WTC11 (cell line): ENCODE measurements around the gene CLEC2L. TPM values are rescaled to one million over a fixed set of nuclear protein-coding genes. Genes with fewer than 3 reads are reported as not detected.

Experiments used
- ATAC-seq: fragments of 200-7000 bp; cut with Tn5 transposase; 2 replicates; pipeline ENCODE4 v1.10.0; 2021; ENCODE audit warnings: mild to moderate bottlenecking, moderate library complexity
- CTCF ChIA-PET: fragments of 300-600 bp; sonication (Branson Sonifier 250); formaldehyde crosslinking; loops from one replicate; lab custom pipeline; 2021; ENCODE audit warnings: antibody characterized with exemption; lab: Charles Lee
- POLR2A ChIA-PET: fragments of 350-600 bp; sonication (Branson Sonifier 250); formaldehyde crosslinking; loops from one replicate; lab custom pipeline; 2021; ENCODE audit warnings: antibody characterized with exemption; lab: Charles Lee
- DNase-seq: peaks from one replicate; pipeline ENCODE4 v3.0.0; 2021; ENCODE audit warnings: low spot score
- H3K27ac Mint-ChIP-seq: 2 replicates; pipeline ENCODE4 v1.8.0; 2021; ENCODE audit warnings: mixed read lengths
- H3K27me3 Mint-ChIP-seq: 2 replicates; pipeline ENCODE4 v1.8.0; 2021; ENCODE audit warnings: low read depth, mild to moderate bottlenecking, moderate library complexity, mixed read lengths
- H3K36me3 Mint-ChIP-seq: 2 replicates; pipeline ENCODE4 v1.8.0; 2021; ENCODE audit warnings: mixed read lengths
- H3K4me1 Mint-ChIP-seq: 2 replicates; pipeline ENCODE4 v1.8.0; 2022; ENCODE audit warnings: mixed read lengths
- H3K4me3 Mint-ChIP-seq: 2 replicates; pipeline ENCODE4 v1.8.0; 2021; ENCODE audit warnings: mild to moderate bottlenecking, moderate library complexity, mixed read lengths
- H3K9me3 Mint-ChIP-seq: 2 replicates; pipeline ENCODE4 v1.8.0; 2021; ENCODE audit warnings: mixed read lengths
- CBFB ChIP-seq: sonication (generic); formaldehyde crosslinking; IDR thresholded peaks from 2 replicates; pipeline ENCODE4 v1.8.1; 2022; ENCODE audit warnings: mild to moderate bottlenecking, low read depth, missing genetic modification reagents
- CREB1 ChIP-seq: sonication (generic); formaldehyde crosslinking; IDR thresholded peaks from 2 replicates; pipeline ENCODE4 v1.8.0; 2023; ENCODE audit warnings: mild to moderate bottlenecking, missing genetic modification reagents
- EMX1 ChIP-seq: fragments of 250-450 bp; sonication (Bioruptor Pico); IDR thresholded peaks from 2 replicates; pipeline ENCODE4 v1.8.0; 2021; ENCODE audit warnings: mild to moderate bottlenecking
- JAZF1 ChIP-seq: fragments of 250-450 bp; sonication (Bioruptor Pico); IDR thresholded peaks from 2 replicates; pipeline ENCODE4 v1.9.0; 2021; ENCODE audit warnings: moderate library complexity, mild to moderate bottlenecking, inconsistent platforms
- NR2C2 ChIP-seq: sonication (generic); formaldehyde crosslinking; IDR thresholded peaks from 2 replicates; pipeline ENCODE4 v1.8.0; 2022; ENCODE audit warnings: mild to moderate bottlenecking, missing genetic modification reagents
- SMAD4 ChIP-seq: sonication (generic); formaldehyde crosslinking; IDR thresholded peaks from 2 replicates; pipeline ENCODE4 v1.8.0; 2022; ENCODE audit warnings: mild to moderate bottlenecking, missing genetic modification reagents
- SOX15 ChIP-seq: fragments of 250-450 bp; sonication (Bioruptor Pico); IDR thresholded peaks from 2 replicates; pipeline ENCODE4 v1.9.0; 2021; ENCODE audit warnings: mild to moderate bottlenecking
- ZNF121 ChIP-seq: sonication (generic); formaldehyde crosslinking; IDR thresholded peaks from 2 replicates; pipeline ENCODE4 v1.8.0; 2023; ENCODE audit warnings: missing genetic modification reagents
- total RNA-seq: library from RNA; stranded (reverse); gene quantifications from 3 replicates; pipeline ENCODE4 v1.2.3, GENCODE V29; 2021
- TF ChIP-seq, protein P1 (sequence below): sonication (generic); formaldehyde crosslinking; IDR thresholded peaks from 2 replicates; pipeline ENCODE4 v1.8.1; 2023; ENCODE audit warnings: mild to moderate bottlenecking, missing genetic modification reagents, borderline replicate concordance
- TF ChIP-seq, protein P2 (sequence below): sonication (generic); formaldehyde crosslinking; IDR thresholded peaks from 2 replicates; pipeline ENCODE4 v1.8.1; 2023; ENCODE audit warnings: mild to moderate bottlenecking, moderate library complexity, missing genetic modification reagents
- TF ChIP-seq, protein P3 (sequence below): fragments of 250-450 bp; sonication (Bioruptor Pico); IDR thresholded peaks from 2 replicates; pipeline ENCODE4 v1.9.0; 2021; ENCODE audit warnings: mild to moderate bottlenecking, borderline replicate concordance
- TF ChIP-seq, protein P4 (sequence below): sonication (generic); formaldehyde crosslinking; IDR thresholded peaks from 2 replicates; pipeline ENCODE4 v1.8.0; 2022; ENCODE audit warnings: mild to moderate bottlenecking, missing genetic modification reagents
- TF ChIP-seq, protein P5 (sequence below): sonication (generic); formaldehyde crosslinking; IDR thresholded peaks from 2 replicates; pipeline ENCODE4 v1.8.1; 2022; ENCODE audit warnings: low read depth, missing genetic modification reagents, borderline replicate concordance
- TF ChIP-seq, protein P6 (sequence below): fragments of 250-450 bp; sonication (Bioruptor Pico); IDR thresholded peaks from 2 replicates; pipeline ENCODE4 v1.9.0; 2021; ENCODE audit warnings: mild to moderate bottlenecking
- TF ChIP-seq, protein P7 (sequence below): fragments of 250-450 bp; sonication (Bioruptor Pico); IDR thresholded peaks from 2 replicates; pipeline ENCODE4 v1.8.0; 2021; ENCODE audit warnings: mild to moderate bottlenecking

CLEC2L gene
- total RNA-seq, 1 experiment from 2014 or later = 0.13 TPM

DNA sequence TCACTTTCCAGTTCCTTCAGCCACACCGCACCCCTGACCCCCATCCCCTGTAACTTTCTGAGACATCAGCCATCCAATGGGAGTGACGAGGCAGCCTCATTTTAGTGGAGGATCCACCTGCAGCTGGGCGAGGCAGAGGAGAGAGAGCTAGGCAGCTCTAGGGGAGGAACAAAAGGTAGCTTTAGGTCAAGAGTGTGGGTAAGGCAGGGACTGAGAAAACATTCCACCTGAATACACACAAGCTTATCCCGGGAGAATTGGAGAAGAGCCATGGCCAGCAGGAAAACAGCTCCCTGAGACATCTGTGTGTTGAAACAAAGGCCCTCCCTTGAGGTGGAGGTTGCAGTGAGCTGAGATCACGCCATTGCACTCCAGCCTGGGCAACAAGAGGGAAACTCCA, 33.4 kb upstream of the CLEC2L start:
- CTCF ChIA-PET = interaction anchor here (0.7 to 2.8 kb wide), 10 partner anchors 10 to 695 kb away, joined by 3 to 20 read pairs (median 5); no protein-coding TSS in a partner anchor
- Mint-ChIP-seq H3K4me3 (no peak overlapping the region), H3K36me3 (no peaks in the 10 kb centered on the region; the same call in 1 of the 2 replicates), H3K27ac (no peak overlapping the region), H3K4me1 (no peaks in the 10 kb centered on the region; the same call in 1 of the 2 replicates), H3K27me3 (peaks cover 12% of the 10 kb centered on the region; the same call in 1 of the 2 replicates), H3K9me3 (peaks cover 10% of the 10 kb centered on the region; the same call in 1 of the 2 replicates)
- no peak for DNase-seq
- TF ChIP-seq, protein P1, sequence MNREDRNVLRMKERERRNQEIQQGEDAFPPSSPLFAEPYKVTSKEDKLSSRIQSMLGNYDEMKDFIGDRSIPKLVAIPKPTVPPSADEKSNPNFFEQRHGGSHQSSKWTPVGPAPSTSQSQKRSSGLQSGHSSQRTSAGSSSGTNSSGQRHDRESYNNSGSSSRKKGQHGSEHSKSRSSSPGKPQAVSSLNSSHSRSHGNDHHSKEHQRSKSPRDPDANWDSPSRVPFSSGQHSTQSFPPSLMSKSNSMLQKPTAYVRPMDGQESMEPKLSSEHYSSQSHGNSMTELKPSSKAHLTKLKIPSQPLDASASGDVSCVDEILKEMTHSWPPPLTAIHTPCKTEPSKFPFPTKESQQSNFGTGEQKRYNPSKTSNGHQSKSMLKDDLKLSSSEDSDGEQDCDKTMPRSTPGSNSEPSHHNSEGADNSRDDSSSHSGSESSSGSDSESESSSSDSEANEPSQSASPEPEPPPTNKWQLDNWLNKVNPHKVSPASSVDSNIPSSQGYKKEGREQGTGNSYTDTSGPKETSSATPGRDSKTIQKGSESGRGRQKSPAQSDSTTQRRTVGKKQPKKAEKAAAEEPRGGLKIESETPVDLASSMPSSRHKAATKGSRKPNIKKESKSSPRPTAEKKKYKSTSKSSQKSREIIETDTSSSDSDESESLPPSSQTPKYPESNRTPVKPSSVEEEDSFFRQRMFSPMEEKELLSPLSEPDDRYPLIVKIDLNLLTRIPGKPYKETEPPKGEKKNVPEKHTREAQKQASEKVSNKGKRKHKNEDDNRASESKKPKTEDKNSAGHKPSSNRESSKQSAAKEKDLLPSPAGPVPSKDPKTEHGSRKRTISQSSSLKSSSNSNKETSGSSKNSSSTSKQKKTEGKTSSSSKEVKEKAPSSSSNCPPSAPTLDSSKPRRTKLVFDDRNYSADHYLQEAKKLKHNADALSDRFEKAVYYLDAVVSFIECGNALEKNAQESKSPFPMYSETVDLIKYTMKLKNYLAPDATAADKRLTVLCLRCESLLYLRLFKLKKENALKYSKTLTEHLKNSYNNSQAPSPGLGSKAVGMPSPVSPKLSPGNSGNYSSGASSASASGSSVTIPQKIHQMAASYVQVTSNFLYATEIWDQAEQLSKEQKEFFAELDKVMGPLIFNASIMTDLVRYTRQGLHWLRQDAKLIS (CRISPR knock-in tag) = no peak
- TF ChIP-seq, protein P2, sequence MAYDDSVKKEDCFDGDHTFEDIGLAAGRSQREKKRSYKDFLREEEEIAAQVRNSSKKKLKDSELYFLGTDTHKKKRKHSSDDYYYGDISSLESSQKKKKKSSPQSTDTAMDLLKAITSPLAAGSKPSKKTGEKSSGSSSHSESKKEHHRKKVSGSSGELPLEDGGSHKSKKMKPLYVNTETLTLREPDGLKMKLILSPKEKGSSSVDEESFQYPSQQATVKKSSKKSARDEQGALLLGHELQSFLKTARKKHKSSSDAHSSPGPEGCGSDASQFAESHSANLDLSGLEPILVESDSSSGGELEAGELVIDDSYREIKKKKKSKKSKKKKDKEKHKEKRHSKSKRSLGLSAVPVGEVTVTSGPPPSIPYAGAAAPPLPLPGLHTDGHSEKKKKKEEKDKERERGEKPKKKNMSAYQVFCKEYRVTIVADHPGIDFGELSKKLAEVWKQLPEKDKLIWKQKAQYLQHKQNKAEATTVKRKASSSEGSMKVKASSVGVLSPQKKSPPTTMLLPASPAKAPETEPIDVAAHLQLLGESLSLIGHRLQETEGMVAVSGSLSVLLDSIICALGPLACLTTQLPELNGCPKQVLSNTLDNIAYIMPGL (CRISPR knock-in tag) = no peak
- TF ChIP-seq, protein P3, sequence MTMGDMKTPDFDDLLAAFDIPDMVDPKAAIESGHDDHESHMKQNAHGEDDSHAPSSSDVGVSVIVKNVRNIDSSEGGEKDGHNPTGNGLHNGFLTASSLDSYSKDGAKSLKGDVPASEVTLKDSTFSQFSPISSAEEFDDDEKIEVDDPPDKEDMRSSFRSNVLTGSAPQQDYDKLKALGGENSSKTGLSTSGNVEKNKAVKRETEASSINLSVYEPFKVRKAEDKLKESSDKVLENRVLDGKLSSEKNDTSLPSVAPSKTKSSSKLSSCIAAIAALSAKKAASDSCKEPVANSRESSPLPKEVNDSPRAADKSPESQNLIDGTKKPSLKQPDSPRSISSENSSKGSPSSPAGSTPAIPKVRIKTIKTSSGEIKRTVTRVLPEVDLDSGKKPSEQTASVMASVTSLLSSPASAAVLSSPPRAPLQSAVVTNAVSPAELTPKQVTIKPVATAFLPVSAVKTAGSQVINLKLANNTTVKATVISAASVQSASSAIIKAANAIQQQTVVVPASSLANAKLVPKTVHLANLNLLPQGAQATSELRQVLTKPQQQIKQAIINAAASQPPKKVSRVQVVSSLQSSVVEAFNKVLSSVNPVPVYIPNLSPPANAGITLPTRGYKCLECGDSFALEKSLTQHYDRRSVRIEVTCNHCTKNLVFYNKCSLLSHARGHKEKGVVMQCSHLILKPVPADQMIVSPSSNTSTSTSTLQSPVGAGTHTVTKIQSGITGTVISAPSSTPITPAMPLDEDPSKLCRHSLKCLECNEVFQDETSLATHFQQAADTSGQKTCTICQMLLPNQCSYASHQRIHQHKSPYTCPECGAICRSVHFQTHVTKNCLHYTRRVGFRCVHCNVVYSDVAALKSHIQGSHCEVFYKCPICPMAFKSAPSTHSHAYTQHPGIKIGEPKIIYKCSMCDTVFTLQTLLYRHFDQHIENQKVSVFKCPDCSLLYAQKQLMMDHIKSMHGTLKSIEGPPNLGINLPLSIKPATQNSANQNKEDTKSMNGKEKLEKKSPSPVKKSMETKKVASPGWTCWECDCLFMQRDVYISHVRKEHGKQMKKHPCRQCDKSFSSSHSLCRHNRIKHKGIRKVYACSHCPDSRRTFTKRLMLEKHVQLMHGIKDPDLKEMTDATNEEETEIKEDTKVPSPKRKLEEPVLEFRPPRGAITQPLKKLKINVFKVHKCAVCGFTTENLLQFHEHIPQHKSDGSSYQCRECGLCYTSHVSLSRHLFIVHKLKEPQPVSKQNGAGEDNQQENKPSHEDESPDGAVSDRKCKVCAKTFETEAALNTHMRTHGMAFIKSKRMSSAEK (CRISPR knock-in tag) = no peak
- TF ChIP-seq NR2C2 (CRISPR knock-in tag) (no peak), SOX15 (no peak), JAZF1 (CRISPR knock-in tag) (no peak), CBFB (no peak)
- ATAC-seq = peak; percentile 55
- POLR2A ChIA-PET = interaction anchor here (0.7 to 1.1 kb wide), 3 partner anchors 37 to 1055 kb away, joined by 3 to 6 read pairs (median 3); no protein-coding TSS in a partner anchor

DNA sequence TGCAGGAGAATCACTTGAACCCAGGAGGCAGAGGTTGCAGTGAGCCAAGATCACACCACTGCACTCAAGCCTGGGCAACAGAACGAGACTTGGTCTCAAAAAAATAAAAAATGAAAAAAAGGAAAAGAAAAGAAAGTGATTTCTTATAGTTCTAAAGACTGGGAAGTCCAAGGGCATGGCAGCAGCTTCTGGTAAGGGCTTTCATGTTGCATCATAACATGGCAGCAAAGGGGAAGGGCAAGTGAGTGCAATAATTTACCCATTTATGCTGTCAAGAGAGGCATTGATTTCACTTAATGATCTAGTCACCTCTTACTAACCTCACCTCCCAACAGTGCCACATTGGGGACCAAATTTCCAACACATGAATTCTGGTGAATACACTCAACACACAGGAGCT, 31.2 kb upstream of the CLEC2L start:
- Mint-ChIP-seq H3K9me3 (peaks cover 10% of the 10 kb centered on the region; the same call in 1 of the 2 replicates), H3K27ac (no peak overlapping the region), H3K4me1 (no peaks in the 10 kb centered on the region; the same call in 1 of the 2 replicates), H3K4me3 (no peak overlapping the region), H3K27me3 (peaks cover 2% of the 10 kb centered on the region; the same call in 1 of the 2 replicates), H3K36me3 (no peaks in the 10 kb centered on the region; the same call in 1 of the 2 replicates)
- ATAC-seq (no peak), DNase-seq (no peak)
- POLR2A ChIA-PET = interaction anchor here (1.8 kb wide), 1 partner anchor 9 kb away, joined by 5 read pairs; the partner anchor contains the start of gene KLRG2
- CTCF ChIA-PET = no interaction called here
- no peak for TF ChIP-seq EMX1 (CRISPR knock-in tag)
- TF ChIP-seq, protein P4, sequence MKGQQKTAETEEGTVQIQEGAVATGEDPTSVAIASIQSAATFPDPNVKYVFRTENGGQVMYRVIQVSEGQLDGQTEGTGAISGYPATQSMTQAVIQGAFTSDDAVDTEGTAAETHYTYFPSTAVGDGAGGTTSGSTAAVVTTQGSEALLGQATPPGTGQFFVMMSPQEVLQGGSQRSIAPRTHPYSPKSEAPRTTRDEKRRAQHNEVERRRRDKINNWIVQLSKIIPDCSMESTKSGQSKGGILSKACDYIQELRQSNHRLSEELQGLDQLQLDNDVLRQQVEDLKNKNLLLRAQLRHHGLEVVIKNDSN (CRISPR knock-in tag) = no peak
- no peak for TF ChIP-seq CREB1
- TF ChIP-seq, protein P5, sequence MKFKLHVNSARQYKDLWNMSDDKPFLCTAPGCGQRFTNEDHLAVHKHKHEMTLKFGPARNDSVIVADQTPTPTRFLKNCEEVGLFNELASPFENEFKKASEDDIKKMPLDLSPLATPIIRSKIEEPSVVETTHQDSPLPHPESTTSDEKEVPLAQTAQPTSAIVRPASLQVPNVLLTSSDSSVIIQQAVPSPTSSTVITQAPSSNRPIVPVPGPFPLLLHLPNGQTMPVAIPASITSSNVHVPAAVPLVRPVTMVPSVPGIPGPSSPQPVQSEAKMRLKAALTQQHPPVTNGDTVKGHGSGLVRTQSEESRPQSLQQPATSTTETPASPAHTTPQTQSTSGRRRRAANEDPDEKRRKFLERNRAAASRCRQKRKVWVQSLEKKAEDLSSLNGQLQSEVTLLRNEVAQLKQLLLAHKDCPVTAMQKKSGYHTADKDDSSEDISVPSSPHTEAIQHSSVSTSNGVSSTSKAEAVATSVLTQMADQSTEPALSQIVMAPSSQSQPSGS (CRISPR knock-in tag) = no peak
- TF ChIP-seq CBFB = no peak
- TF ChIP-seq, protein P6, sequence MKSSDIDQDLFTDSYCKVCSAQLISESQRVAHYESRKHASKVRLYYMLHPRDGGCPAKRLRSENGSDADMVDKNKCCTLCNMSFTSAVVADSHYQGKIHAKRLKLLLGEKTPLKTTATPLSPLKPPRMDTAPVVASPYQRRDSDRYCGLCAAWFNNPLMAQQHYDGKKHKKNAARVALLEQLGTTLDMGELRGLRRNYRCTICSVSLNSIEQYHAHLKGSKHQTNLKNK (CRISPR knock-in tag) = no peak
- TF ChIP-seq, protein P7, sequence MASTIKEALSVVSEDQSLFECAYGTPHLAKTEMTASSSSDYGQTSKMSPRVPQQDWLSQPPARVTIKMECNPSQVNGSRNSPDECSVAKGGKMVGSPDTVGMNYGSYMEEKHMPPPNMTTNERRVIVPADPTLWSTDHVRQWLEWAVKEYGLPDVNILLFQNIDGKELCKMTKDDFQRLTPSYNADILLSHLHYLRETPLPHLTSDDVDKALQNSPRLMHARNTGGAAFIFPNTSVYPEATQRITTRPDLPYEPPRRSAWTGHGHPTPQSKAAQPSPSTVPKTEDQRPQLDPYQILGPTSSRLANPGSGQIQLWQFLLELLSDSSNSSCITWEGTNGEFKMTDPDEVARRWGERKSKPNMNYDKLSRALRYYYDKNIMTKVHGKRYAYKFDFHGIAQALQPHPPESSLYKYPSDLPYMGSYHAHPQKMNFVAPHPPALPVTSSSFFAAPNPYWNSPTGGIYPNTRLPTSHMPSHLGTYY (CRISPR knock-in tag) = no peak
- no peak for TF ChIP-seq SMAD4
- no peak for TF ChIP-seq ZNF121
- TF ChIP-seq, all 79 proteins: peak for 0
